ENCODE data around the gene AK8. TPM values are rescaled to one million over a fixed set of nuclear protein-coding genes. Genes with fewer than 3 reads are reported as not detected.
A peak's percentile ranks its signal among the peaks of the same experiment; 100 is the strongest.

Gene AK8
- total RNA-seq, 3 donors from 2014 or later (not counting 1 experiment from before 2014, with no cell fraction given): 0.14 to 0.21 (median 0.18) TPM

- DNase-seq (no peak), ATAC-seq (peak in 1 of 3 donors; percentile 41)
- Mint-ChIP-seq H3K9me3 (no peaks in the 10 kb centered on the region), H3K36me3 (no peaks in the 10 kb centered on the region), H3K27ac (no peak overlapping the region), H3K27me3 (ENCODE audit: low read depth in 2 of 2) (peaks cover 16 to 24% of the 10 kb centered on the region in 2 donors), H3K4me3 (no peak overlapping the region), H3K4me1 (peaks cover under 1 to 11% of the 10 kb centered on the region in 2 donors)
- H3K9me3 ChIP-seq (ENCODE audit: control insufficient read depth, insufficient read depth, low read length): no peaks in the 10 kb centered on the region
- no peaks in the 10 kb centered on the region for H3K36me3 ChIP-seq (ENCODE audit: control insufficient read depth, insufficient read depth, low read length)
- H3K4me1 ChIP-seq (ENCODE audit: control insufficient read depth, insufficient read depth, low read length): peaks cover 1% of the 10 kb centered on the region
- WGBS (ENCODE audit: insufficient coverage): 36% methylated on average over 13 of the region's 13 CpGs
- TF ChIP-seq CTCF (IDR thresholded peaks at IDR 0.05): no peak
- H3K4me3 ChIP-seq (ENCODE audit: low read length): no peak overlapping the region
- H3K27me3 ChIP-seq (ENCODE audit: control insufficient read depth, insufficient read depth, low read length): no peaks in the 10 kb centered on the region
- no peak overlapping the region for H3K27ac ChIP-seq (ENCODE audit: low read length)
- intact Hi-C loops (cut with micrococcal nuclease): no loop called here
Observed at GRCh38 chr9:132794730-132795380, 83.2 kb downstream of the AK8 start.

GRCh38 chr9:132793606-132794580 is 84.2 kb downstream of the AK8 start:
- Histone ChIP-seq H3K4me1 (ENCODE audit: control insufficient read depth, insufficient read depth, low read length) (no peaks in the 10 kb centered on the region), H3K27ac (ENCODE audit: low read length) (no peak overlapping the region), H3K9me3 (ENCODE audit: control insufficient read depth, insufficient read depth, low read length) (no peaks in the 10 kb centered on the region), H3K27me3 (ENCODE audit: control insufficient read depth, insufficient read depth, low read length) (no peaks in the 10 kb centered on the region), H3K4me3 (ENCODE audit: low read length) (no peak overlapping the region), H3K36me3 (ENCODE audit: control insufficient read depth, insufficient read depth, low read length) (no peaks in the 10 kb centered on the region)
- Mint-ChIP-seq H3K27me3 (ENCODE audit: low read depth in 2 of 2) (peaks cover 15 to 16% of the 10 kb centered on the region in 2 donors), H3K4me1 (peaks cover 0 to 1% of the 10 kb centered on the region in 2 donors), H3K9me3 (no peaks in the 10 kb centered on the region), H3K4me3 (no peak overlapping the region), H3K27ac (no peak overlapping the region), H3K36me3 (no peaks in the 10 kb centered on the region)
- DNase-seq (no peak), ATAC-seq (no peak)
- TF ChIP-seq CTCF (IDR thresholded peaks at IDR 0.05): no peak
- intact Hi-C loops (cut with micrococcal nuclease): no loop called here
- WGBS (ENCODE audit: insufficient coverage): 85% methylated on average over 16 of the region's 16 CpGs

GRCh38 chr9:132792547-132792946 is 85.5 kb downstream of the AK8 start:
- intact Hi-C loops (cut with micrococcal nuclease): no loop called here
- peaks cover 11 to 25% of the 10 kb centered on the region in 2 donors for H3K27me3 Mint-ChIP-seq (ENCODE audit: low read depth in 2 of 2)
- H3K9me3 Mint-ChIP-seq: no peaks in the 10 kb centered on the region
- no peak for DNase-seq
- TF ChIP-seq CTCF (IDR thresholded peaks at IDR 0.05): no peak
- Histone ChIP-seq H3K36me3 (ENCODE audit: control insufficient read depth, insufficient read depth, low read length) (no peaks in the 10 kb centered on the region), H3K27ac (ENCODE audit: low read length) (no peak overlapping the region), H3K27me3 (ENCODE audit: control insufficient read depth, insufficient read depth, low read length) (no peaks in the 10 kb centered on the region), H3K4me3 (ENCODE audit: low read length) (no peak overlapping the region), H3K4me1 (ENCODE audit: control insufficient read depth, insufficient read depth, low read length) (no peaks in the 10 kb centered on the region), H3K9me3 (ENCODE audit: control insufficient read depth, insufficient read depth, low read length) (no peaks in the 10 kb centered on the region)
- no peak overlapping the region for H3K27ac Mint-ChIP-seq
- 95% methylated on average over 9 of the region's 9 CpGs for WGBS (ENCODE audit: insufficient coverage)
- H3K4me3 Mint-ChIP-seq: no peak overlapping the region
- no peak for ATAC-seq
- peaks cover 8% of the 10 kb centered on the region for H3K36me3 Mint-ChIP-seq
- no peaks in the 10 kb centered on the region for H3K4me1 Mint-ChIP-seq

Measured in natural killer cell (primary cell).